WTC11 (cell line): Measurements from ENCODE around the gene MRPS33. TPM values are rescaled to one million over a fixed set of nuclear protein-coding genes. Genes with fewer than 3 reads are reported as not detected.

Source experiments
- ATAC-seq: fragments of 200-7000 bp; cut with Tn5 transposase; 2 replicates; pipeline ENCODE4 v1.10.0; 2021; ENCODE audit warnings: mild to moderate bottlenecking, moderate library complexity
- CTCF ChIA-PET: fragments of 300-600 bp; sonication (Branson Sonifier 250); formaldehyde crosslinking; loops from one replicate; lab custom pipeline; 2021; ENCODE audit warnings: antibody characterized with exemption; lab: Charles Lee
- POLR2A ChIA-PET: fragments of 350-600 bp; sonication (Branson Sonifier 250); formaldehyde crosslinking; loops from one replicate; lab custom pipeline; 2021; ENCODE audit warnings: antibody characterized with exemption; lab: Charles Lee
- DNase-seq: peaks from one replicate; pipeline ENCODE4 v3.0.0; 2021; ENCODE audit warnings: low spot score
- H3K27ac Mint-ChIP-seq: 2 replicates; pipeline ENCODE4 v1.8.0; 2021; ENCODE audit warnings: mixed read lengths
- H3K27me3 Mint-ChIP-seq: 2 replicates; pipeline ENCODE4 v1.8.0; 2021; ENCODE audit warnings: low read depth, mild to moderate bottlenecking, moderate library complexity, mixed read lengths
- H3K36me3 Mint-ChIP-seq: 2 replicates; pipeline ENCODE4 v1.8.0; 2021; ENCODE audit warnings: mixed read lengths
- H3K4me1 Mint-ChIP-seq: 2 replicates; pipeline ENCODE4 v1.8.0; 2022; ENCODE audit warnings: mixed read lengths
- H3K4me3 Mint-ChIP-seq: 2 replicates; pipeline ENCODE4 v1.8.0; 2021; ENCODE audit warnings: mild to moderate bottlenecking, moderate library complexity, mixed read lengths
- H3K9me3 Mint-ChIP-seq: 2 replicates; pipeline ENCODE4 v1.8.0; 2021; ENCODE audit warnings: mixed read lengths
- ARID4B ChIP-seq: sonication (generic); formaldehyde crosslinking; IDR thresholded peaks from 2 replicates; pipeline ENCODE4 v1.8.0; 2023; ENCODE audit warnings: missing genetic modification reagents, mild to moderate bottlenecking, borderline replicate concordance
- ATF1 ChIP-seq: sonication (generic); formaldehyde crosslinking; IDR thresholded peaks from 2 replicates; pipeline ENCODE4 v1.8.1; 2023; ENCODE audit warnings: mild to moderate bottlenecking, moderate library complexity, missing genetic modification reagents
- CBFB ChIP-seq: sonication (generic); formaldehyde crosslinking; IDR thresholded peaks from 2 replicates; pipeline ENCODE4 v1.8.1; 2022; ENCODE audit warnings: mild to moderate bottlenecking, low read depth, missing genetic modification reagents
- CREB1 ChIP-seq: sonication (generic); formaldehyde crosslinking; IDR thresholded peaks from 2 replicates; pipeline ENCODE4 v1.8.0; 2023; ENCODE audit warnings: mild to moderate bottlenecking, missing genetic modification reagents
- CTCF ChIP-seq: fragments of 200-600 bp; IDR thresholded peaks from 2 replicates; pipeline ENCODE4 v1.8.0; 2022; ENCODE audit warnings: antibody characterized with exemption
- ELF4 ChIP-seq: sonication (generic); formaldehyde crosslinking; IDR thresholded peaks from 2 replicates; pipeline ENCODE4 v1.8.1; 2022; ENCODE audit warnings: low read depth, mild to moderate bottlenecking, moderate library complexity, missing genetic modification reagents
- HMGA2 ChIP-seq: fragments of 250-450 bp; sonication (Bioruptor Pico); IDR thresholded peaks from 2 replicates; pipeline ENCODE4 v1.4.0; 2021; ENCODE audit warnings: mild to moderate bottlenecking, moderate library complexity
- HMGXB4 ChIP-seq: sonication (generic); formaldehyde crosslinking; IDR thresholded peaks from 2 replicates; pipeline ENCODE4 v1.8.1; 2023; ENCODE audit warnings: mild to moderate bottlenecking, moderate library complexity, missing genetic modification reagents
- NFATC4 ChIP-seq: fragments of 250-450 bp; sonication (Bioruptor Pico); IDR thresholded peaks from 2 replicates; pipeline ENCODE4 v1.9.0; 2021; ENCODE audit warnings: mild to moderate bottlenecking
- OVOL2 ChIP-seq: fragments of 250-450 bp; sonication (Bioruptor Pico); IDR thresholded peaks from 2 replicates; pipeline ENCODE4 v1.9.0; 2021; ENCODE audit warnings: mild to moderate bottlenecking, borderline replicate concordance
- SMAD4 ChIP-seq: sonication (generic); formaldehyde crosslinking; IDR thresholded peaks from 2 replicates; pipeline ENCODE4 v1.8.0; 2022; ENCODE audit warnings: mild to moderate bottlenecking, missing genetic modification reagents
- TP53 ChIP-seq: sonication (generic); formaldehyde crosslinking; IDR thresholded peaks from 2 replicates; pipeline ENCODE4 v1.8.1; 2023; ENCODE audit warnings: mild to moderate bottlenecking, missing genetic modification reagents
- ZNF232 ChIP-seq: sonication (generic); formaldehyde crosslinking; IDR thresholded peaks from 2 replicates; pipeline ENCODE4 v1.8.0; 2022; ENCODE audit warnings: mild to moderate bottlenecking, missing genetic modification reagents
- ZNF396 ChIP-seq: fragments of 250-450 bp; sonication (Bioruptor Pico); IDR thresholded peaks from 2 replicates; pipeline ENCODE4 v1.8.0; 2021; ENCODE audit warnings: mild to moderate bottlenecking, moderate library complexity, borderline replicate concordance
- ZNF425 ChIP-seq: fragments of 250-450 bp; sonication (Bioruptor Pico); conservative IDR thresholded peaks from 2 replicates; pipeline ENCODE4 v1.9.0; 2021; ENCODE audit warnings: mild to moderate bottlenecking
- ZNF512 ChIP-seq: sonication (generic); formaldehyde crosslinking; IDR thresholded peaks from 2 replicates; pipeline ENCODE4 v1.8.1; 2022; ENCODE audit warnings: missing genetic modification reagents, borderline replicate concordance
- ZNF532 ChIP-seq: fragments of 250-450 bp; sonication (Bioruptor Pico); IDR thresholded peaks from 2 replicates; pipeline ENCODE4 v1.9.0; 2021; ENCODE audit warnings: mild to moderate bottlenecking, borderline replicate concordance
- total RNA-seq: library from RNA; stranded (reverse); gene quantifications from 3 replicates; pipeline ENCODE4 v1.2.3, GENCODE V29; 2021

Gene MRPS33
- total RNA-seq, 1 experiment from 2014 or later: 63.5 TPM

GRCh38 chr7:141013345-141013715 is 1.4 kb downstream of the MRPS33 start:
- TF ChIP-seq ZNF425 (no peak), CTCF (no peak), ELF4 (CRISPR knock-in tag) (no peak), HMGXB4 (CRISPR knock-in tag) (no peak), OVOL2 (CRISPR knock-in tag) (no peak), ZNF512 (CRISPR knock-in tag) (no peak), NFATC4 (CRISPR knock-in tag) (no peak), CBFB (CRISPR knock-in tag) (no peak), ATF1 (CRISPR knock-in tag) (no peak)
- TF ChIP-seq, all 79 proteins: peak for 0

GRCh38 chr7:141012696-141013344 is 1.9 kb downstream of the MRPS33 start:
- ATAC-seq: no peak
- Mint-ChIP-seq H3K4me3 (peak overlapping the region; percentile 96), H3K4me1 (peaks cover 23% of the 10 kb centered on the region), H3K27me3 (peaks cover 4% of the 10 kb centered on the region), H3K36me3 (peaks cover 13% of the 10 kb centered on the region), H3K9me3 (peaks cover 11% of the 10 kb centered on the region), H3K27ac (peak overlapping the region; percentile 23; the same call in 1 of the 2 replicates)
- POLR2A ChIA-PET: no interaction called here
- CTCF ChIA-PET: interaction anchor here (0.7 to 1.4 kb wide), 2 partner anchors 201 to 230 kb away, joined by 3 read pairs; no protein-coding TSS in a partner anchor
- no peak for DNase-seq
- no peak for TF ChIP-seq HMGA2 (CRISPR knock-in tag)
- TF ChIP-seq ARID4B (CRISPR knock-in tag): no peak
- TF ChIP-seq ZNF532 (CRISPR knock-in tag): no peak
- no peak for TF ChIP-seq TP53
- TF ChIP-seq ZNF232 (CRISPR knock-in tag): no peak
- TF ChIP-seq CREB1: no peak
- TF ChIP-seq SMAD4 (CRISPR knock-in tag): no peak
- TF ChIP-seq ZNF396: no peak

More at GRCh38 chr7:141013345-141013715, 1.4 kb downstream of the MRPS33 start:
- Mint-ChIP-seq H3K4me3 (peak overlapping the region; percentile 96), H3K4me1 (peaks cover 23% of the 10 kb centered on the region), H3K27ac (no peak overlapping the region), H3K36me3 (peaks cover 10% of the 10 kb centered on the region), H3K9me3 (peaks cover 11% of the 10 kb centered on the region), H3K27me3 (peaks cover 4% of the 10 kb centered on the region)
- POLR2A ChIA-PET: no interaction called here
- CTCF ChIA-PET: interaction anchor here (0.7 to 2.3 kb wide), 4 partner anchors 13 to 287 kb away, joined by 3 to 15 read pairs (median 3); no protein-coding TSS in a partner anchor
- no peak for ATAC-seq
- DNase-seq: no peak
